C4-2B (cell line): ENCODE results near the gene C10orf53.

ENCODE experiments used
- ZFX ChIP-seq: fragments of 450-650 bp; IDR thresholded peaks from 2 replicates; pipeline ENCODE4 v1.6.1; 2017
- TF ChIP-seq, protein P1 (sequence below): fragments of 450-650 bp; conservative IDR thresholded peaks from 2 replicates; pipeline ENCODE4 v1.5.1; 2017; ENCODE audit warnings: mild to moderate bottlenecking

DNA sequence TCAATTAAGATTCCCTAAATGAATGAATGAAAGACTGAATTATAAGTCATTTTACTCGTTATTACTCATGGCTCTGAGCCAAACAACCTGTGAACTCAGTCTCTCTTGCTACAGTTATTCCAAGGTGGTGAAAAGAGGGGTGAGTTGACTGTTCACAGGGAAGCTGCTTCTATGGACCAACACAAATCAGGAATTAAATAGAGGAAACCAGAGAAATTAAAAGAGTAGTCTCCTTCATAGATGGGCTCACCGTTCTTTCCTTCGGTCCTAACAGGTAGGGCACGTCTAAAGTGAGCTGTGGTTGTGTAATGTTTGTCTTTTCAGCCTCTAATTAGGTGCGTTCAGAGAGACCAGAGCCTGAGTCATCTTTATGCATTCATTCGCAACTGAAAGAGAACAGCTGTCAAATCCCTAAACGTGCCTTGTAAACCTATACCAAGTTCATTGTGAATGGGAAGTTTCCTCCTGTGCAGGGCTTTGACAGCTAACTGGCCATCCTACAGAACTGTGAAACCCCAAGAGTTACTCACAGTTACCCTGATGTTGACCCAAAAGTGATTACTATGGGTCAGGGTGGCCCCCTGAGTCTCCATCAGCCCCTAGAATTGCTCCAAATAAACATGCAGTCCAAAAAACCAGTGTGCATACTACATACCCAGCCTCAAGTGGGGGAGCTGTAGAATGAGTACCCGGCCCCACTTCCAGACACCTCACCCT, 18.2 kb upstream of the C10orf53 start:
- TF ChIP-seq, protein P1, sequence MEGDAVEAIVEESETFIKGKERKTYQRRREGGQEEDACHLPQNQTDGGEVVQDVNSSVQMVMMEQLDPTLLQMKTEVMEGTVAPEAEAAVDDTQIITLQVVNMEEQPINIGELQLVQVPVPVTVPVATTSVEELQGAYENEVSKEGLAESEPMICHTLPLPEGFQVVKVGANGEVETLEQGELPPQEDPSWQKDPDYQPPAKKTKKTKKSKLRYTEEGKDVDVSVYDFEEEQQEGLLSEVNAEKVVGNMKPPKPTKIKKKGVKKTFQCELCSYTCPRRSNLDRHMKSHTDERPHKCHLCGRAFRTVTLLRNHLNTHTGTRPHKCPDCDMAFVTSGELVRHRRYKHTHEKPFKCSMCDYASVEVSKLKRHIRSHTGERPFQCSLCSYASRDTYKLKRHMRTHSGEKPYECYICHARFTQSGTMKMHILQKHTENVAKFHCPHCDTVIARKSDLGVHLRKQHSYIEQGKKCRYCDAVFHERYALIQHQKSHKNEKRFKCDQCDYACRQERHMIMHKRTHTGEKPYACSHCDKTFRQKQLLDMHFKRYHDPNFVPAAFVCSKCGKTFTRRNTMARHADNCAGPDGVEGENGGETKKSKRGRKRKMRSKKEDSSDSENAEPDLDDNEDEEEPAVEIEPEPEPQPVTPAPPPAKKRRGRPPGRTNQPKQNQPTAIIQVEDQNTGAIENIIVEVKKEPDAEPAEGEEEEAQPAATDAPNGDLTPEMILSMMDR = no peak
- no peak for TF ChIP-seq ZFX
